Testis (tissue), 2 donors: ENCODE data around the gene FFAR4.

Experiments
- CTCF ChIP-seq, 3 experiments: fragments of 450-650 bp in 2 of 3; fragments of 200-600 bp in 1 of 3; sonication (generic) in 1 of 3; IDR thresholded peaks; one replicate each; pipeline ENCODE4 v1.5.1; 2016 to 2019; ENCODE audit warnings: antibody characterized with exemption in 3 of 3, mild to moderate bottlenecking in 2 of 3, moderate library complexity in 1 of 3
- POLR2A ChIP-seq: fragments of 450-650 bp; IDR thresholded peaks from one replicate; pipeline ENCODE4 v1.6.1; 2017; ENCODE audit warnings: antibody characterized with exemption, mild to moderate bottlenecking, moderate library complexity

GRCh38 chr10:93594518-93594917 is 28.1 kb downstream of the FFAR4 start:
- TF ChIP-seq CTCF (IDR thresholded peaks at IDR 0.05) (no peak), POLR2A (no peak)
